ENCODE results near the gene ENC1.
"Not testable (repeated sequence)": the region's sequence is repeated elsewhere in the genome, so short reads cannot be mapped to it uniquely, and the experiment has no call there.

ENC1 gene

GRCh38 chr5:74640450-74640953, at the start of gene ENC1:
TSS of gene ENC1 (minus strand) at chr5:74640728. CDS start at chr5:74636485, 4,243 bp downstream.
- peak; percentile 47 to 56 (median 51) for DNase-seq (ENCODE audit: low read depth in 3 of 3)

GRCh38 chr5:74686962-74687751, 46.6 kb upstream of the ENC1 start:
- DNase-seq (ENCODE audit: low read depth in 3 of 3), result no peak

- DNase-seq (ENCODE audit: low read depth in 3 of 3), result no peak
Observed at GRCh38 chr5:74685979-74686631, 45.6 kb upstream of the ENC1 start.

- DNase-seq (ENCODE audit: low read depth in 3 of 3), result peak; percentile 74 to 84 (median 75)
Observed at GRCh38 chr5:74684900-74685851, 44.6 kb upstream of the ENC1 start, which contains the start of gene HEXB. TSS of gene HEXB (plus strand) at chr5:74685233. CDS start at chr5:74685261, 28 bp downstream.

GRCh38 chr5:74679966-74680365, 39.4 kb upstream of the ENC1 start:
- DNase-seq (ENCODE audit: low read depth in 3 of 3), result no peak

- DNase-seq (ENCODE audit: low read depth in 3 of 3), result not testable (repeated sequence)
Observed at GRCh38 chr5:74679300-74679699, 38.8 kb upstream of the ENC1 start.

- DNase-seq (ENCODE audit: low read depth in 3 of 3), result not testable (repeated sequence)
Observed at GRCh38 chr5:74678123-74678522, 37.6 kb upstream of the ENC1 start.

GRCh38 chr5:74676466-74676865, 35.9 kb upstream of the ENC1 start:
- DNase-seq (ENCODE audit: low read depth in 3 of 3), result not testable (repeated sequence)

GRCh38 chr5:74673011-74673790, 32.7 kb upstream of the ENC1 start:
- no peak for DNase-seq (ENCODE audit: low read depth in 3 of 3)

- DNase-seq (ENCODE audit: low read depth in 3 of 3), result no peak
Observed at GRCh38 chr5:74672215-74672877, 31.8 kb upstream of the ENC1 start.

GRCh38 chr5:74670396-74671038, 30.0 kb upstream of the ENC1 start:
- no peak for DNase-seq (ENCODE audit: low read depth in 3 of 3)

GRCh38 chr5:74669821-74670220, 29.3 kb upstream of the ENC1 start:
- DNase-seq (ENCODE audit: low read depth in 3 of 3), result no peak

GRCh38 chr5:74667396-74667795, 26.9 kb upstream of the ENC1 start:
- no peak for DNase-seq (ENCODE audit: low read depth in 3 of 3)

GRCh38 chr5:74665816-74666215, 25.3 kb upstream of the ENC1 start:
- no peak for DNase-seq (ENCODE audit: low read depth in 3 of 3)

- no peak for DNase-seq (ENCODE audit: low read depth in 3 of 3)
Observed at GRCh38 chr5:74665273-74665672, 24.7 kb upstream of the ENC1 start.

GRCh38 chr5:74664551-74664950, 24.0 kb upstream of the ENC1 start:
- no peak for DNase-seq (ENCODE audit: low read depth in 3 of 3)

- DNase-seq (ENCODE audit: low read depth in 3 of 3), result no peak
Observed at GRCh38 chr5:74660873-74661272, 20.3 kb upstream of the ENC1 start.

- DNase-seq (ENCODE audit: low read depth in 3 of 3), result no peak
Observed at GRCh38 chr5:74660140-74660539, 19.6 kb upstream of the ENC1 start.

GRCh38 chr5:74659172-74659571, 18.6 kb upstream of the ENC1 start:
- DNase-seq (ENCODE audit: low read depth in 3 of 3), result no peak

- no peak for DNase-seq (ENCODE audit: low read depth in 3 of 3)
Observed at GRCh38 chr5:74657165-74657564, 16.6 kb upstream of the ENC1 start.

Measured in stimulated activated CD4-positive, alpha-beta T cell treated with anti-CD3 and anti-CD28 coated beads, TNF-alpha, amount 100 ng/mL, for 48 hours (primary cell).